K562 (cell line): ENCODE measurements around the gene ACAT2. TPM values are rescaled to one million over a fixed set of nuclear protein-coding genes. Genes with fewer than 3 reads are reported as not detected.

ENCODE experiments used
- CCNT2 ChIP-seq: IDR thresholded peaks from 2 replicates; pipeline ENCODE4 v1.6.1; 2011; ENCODE audit warnings: borderline replicate concordance, low read depth, mild to moderate bottlenecking, moderate library complexity, mixed read lengths, low read length; ENCODE audit not compliant: insufficient read length; ENCODE audit errors: extremely low read depth
- CHCHD3 ChIP-seq: fragments of 250-450 bp; sonication (Bioruptor Pico); IDR thresholded peaks from 2 replicates; pipeline ENCODE4 v2.1.2; 2022; ENCODE audit warnings: mild to moderate bottlenecking
- MYBL2 ChIP-seq, 2 experiments: fragments of 450-650 bp in 1 of 2; sonication (generic) in 1 of 2; formaldehyde crosslinking in 1 of 2; IDR thresholded peaks; 2 replicates each; pipeline versions ENCODE4 v1.6.1 to v1.8.1; 2017 to 2022; ENCODE audit warnings: borderline replicate concordance in 1 of 2, inconsistent platforms in 1 of 2, low read depth in 1 of 2, mild to moderate bottlenecking in 1 of 2, missing genetic modification reagents in 1 of 2, moderate library complexity in 1 of 2
- SMARCA5 ChIP-seq: fragments of 450-650 bp; IDR thresholded peaks from 2 replicates; pipeline ENCODE4 v1.6.1; 2016
- polyA plus RNA-seq, 8 experiments: library from polyadenylated mRNA; depleted of rRNA in 4 of 8; stranded (reverse) in 5 of 8; unstranded in 3 of 8; fragments of >200 nt; fragmentation: Nextera tagmentation in 2 of 8; fragmentation: Illumina TruSeq in 1 of 8; extraction: Ambion mirVana in 2 of 8; extraction: Trizol in 1 of 8; gene quantifications; 2 replicates each; pipeline versions ENCODE4 v1.2.1 to v1.2.3, GENCODE V29; 2011 to 2014; ENCODE audit warnings: inconsistent platforms in 1 of 8, missing spikeins in 1 of 8
- total RNA-seq, 7 experiments: library from RNA; depleted of rRNA in 6 of 7; stranded (reverse); fragments of >200 nt in 6 of 7; fragmentation: Illumina TruSeq in 2 of 7; extraction: Trizol in 2 of 7; gene quantifications; 2 replicates each; pipeline versions ENCODE4 v1.2.1 to v1.2.3, GENCODE V29; 2011 to 2021; ENCODE audit warnings: low replicate concordance in 1 of 7
- TF ChIP-seq, protein P1 (sequence below), 2 experiments: fragments of 450-650 bp in 1 of 2; sonication (generic) in 1 of 2; formaldehyde crosslinking in 1 of 2; IDR thresholded peaks; 2 replicates each; pipeline versions ENCODE4 v1.7.1 to v1.9.0; 2016 to 2022; ENCODE audit warnings: inconsistent platforms in 1 of 2, mild to moderate bottlenecking in 1 of 2, missing genetic modification reagents in 1 of 2
- TF ChIP-seq, protein P2 (sequence below): fragments of 450-650 bp; IDR thresholded peaks from 2 replicates; pipeline ENCODE4 v1.6.1; 2016
- TF ChIP-seq, protein P3 (sequence below): fragments of 250-450 bp; sonication (Bioruptor Pico); IDR thresholded peaks from 2 replicates; pipeline ENCODE4 v1.8.0; 2021; ENCODE audit warnings: borderline replicate concordance, mild to moderate bottlenecking, moderate library complexity; ENCODE audit not compliant: poor library complexity, severe bottlenecking
- TF ChIP-seq, protein P4 (sequence below): fragments of 450-650 bp; formaldehyde crosslinking; IDR thresholded peaks from 2 replicates; pipeline ENCODE4 v1.4.0; 2020; ENCODE audit warnings: mild to moderate bottlenecking, moderate library complexity
- TF ChIP-seq, protein P5 (sequence below): fragments of 450-650 bp; IDR thresholded peaks from 2 replicates; pipeline ENCODE4 v1.7.1; 2018; ENCODE audit warnings: mild to moderate bottlenecking, low read depth; ENCODE audit not compliant: partially characterized antibody

ACAT2 gene
- total and polyA plus RNA-seq, 9 of the 15 experiments (the other 6 are each of a cell fraction or from before 2014, with no cell fraction given), result 63.0 to 309 (median 144) TPM

DNA sequence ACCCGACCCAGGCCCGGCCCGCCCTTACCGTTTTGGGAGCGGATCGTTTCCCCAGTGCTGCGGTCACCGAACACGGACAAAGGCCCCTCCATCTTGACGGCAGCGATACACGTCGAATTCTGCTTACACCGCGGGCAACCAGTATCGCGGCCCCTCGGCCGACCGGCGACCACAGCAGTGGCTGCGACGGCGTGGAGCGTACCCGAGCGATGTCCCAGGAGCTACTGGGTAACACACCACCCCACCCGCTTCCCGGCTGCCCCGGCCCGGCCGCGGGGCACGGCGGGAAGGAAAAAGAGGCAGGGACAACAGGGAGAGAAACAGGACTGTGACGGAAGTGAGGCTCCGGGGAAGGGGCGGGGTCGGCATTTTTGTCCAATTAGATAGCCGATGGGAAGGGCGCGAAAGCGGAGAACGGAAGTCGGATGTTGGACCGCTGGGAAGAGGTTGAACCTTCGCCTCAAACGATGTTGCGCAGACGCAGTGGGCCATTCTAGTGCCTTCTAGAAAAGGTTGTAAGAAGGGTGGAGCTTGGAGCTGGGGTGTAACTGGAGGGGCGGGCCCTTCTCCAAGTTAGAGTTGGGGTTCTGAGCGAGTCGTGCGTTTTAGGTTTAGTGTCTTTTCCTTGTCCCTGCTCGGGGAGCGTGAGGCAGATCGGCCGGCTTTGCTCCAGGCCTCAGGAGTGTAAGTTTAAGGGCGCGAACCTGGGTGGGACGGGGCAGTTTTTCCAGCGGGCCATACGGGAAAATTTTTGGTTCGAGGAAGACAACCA is 27.7 kb downstream of the ACAT2 start, which contains the start of gene TCP1 (continued):
- TF ChIP-seq, protein P1, sequence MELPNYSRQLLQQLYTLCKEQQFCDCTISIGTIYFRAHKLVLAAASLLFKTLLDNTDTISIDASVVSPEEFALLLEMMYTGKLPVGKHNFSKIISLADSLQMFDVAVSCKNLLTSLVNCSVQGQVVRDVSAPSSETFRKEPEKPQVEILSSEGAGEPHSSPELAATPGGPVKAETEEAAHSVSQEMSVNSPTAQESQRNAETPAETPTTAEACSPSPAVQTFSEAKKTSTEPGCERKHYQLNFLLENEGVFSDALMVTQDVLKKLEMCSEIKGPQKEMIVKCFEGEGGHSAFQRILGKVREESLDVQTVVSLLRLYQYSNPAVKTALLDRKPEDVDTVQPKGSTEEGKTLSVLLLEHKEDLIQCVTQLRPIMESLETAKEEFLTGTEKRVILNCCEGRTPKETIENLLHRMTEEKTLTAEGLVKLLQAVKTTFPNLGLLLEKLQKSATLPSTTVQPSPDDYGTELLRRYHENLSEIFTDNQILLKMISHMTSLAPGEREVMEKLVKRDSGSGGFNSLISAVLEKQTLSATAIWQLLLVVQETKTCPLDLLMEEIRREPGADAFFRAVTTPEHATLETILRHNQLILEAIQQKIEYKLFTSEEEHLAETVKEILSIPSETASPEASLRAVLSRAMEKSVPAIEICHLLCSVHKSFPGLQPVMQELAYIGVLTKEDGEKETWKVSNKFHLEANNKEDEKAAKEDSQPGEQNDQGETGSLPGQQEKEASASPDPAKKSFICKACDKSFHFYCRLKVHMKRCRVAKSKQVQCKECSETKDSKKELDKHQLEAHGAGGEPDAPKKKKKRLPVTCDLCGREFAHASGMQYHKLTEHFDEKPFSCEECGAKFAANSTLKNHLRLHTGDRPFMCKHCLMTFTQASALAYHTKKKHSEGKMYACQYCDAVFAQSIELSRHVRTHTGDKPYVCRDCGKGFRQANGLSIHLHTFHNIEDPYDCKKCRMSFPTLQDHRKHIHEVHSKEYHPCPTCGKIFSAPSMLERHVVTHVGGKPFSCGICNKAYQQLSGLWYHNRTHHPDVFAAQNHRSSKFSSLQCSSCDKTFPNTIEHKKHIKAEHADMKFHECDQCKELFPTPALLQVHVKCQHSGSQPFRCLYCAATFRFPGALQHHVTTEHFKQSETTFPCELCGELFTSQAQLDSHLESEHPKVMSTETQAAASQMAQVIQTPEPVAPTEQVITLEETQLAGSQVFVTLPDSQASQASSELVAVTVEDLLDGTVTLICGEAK (IDR thresholded peaks at IDR 0.05), result peak; percentile 96
- TF ChIP-seq, protein P1 (CRISPR knock-in tag; IDR thresholded peaks at IDR 0.05), result no peak
- TF ChIP-seq, protein P2, sequence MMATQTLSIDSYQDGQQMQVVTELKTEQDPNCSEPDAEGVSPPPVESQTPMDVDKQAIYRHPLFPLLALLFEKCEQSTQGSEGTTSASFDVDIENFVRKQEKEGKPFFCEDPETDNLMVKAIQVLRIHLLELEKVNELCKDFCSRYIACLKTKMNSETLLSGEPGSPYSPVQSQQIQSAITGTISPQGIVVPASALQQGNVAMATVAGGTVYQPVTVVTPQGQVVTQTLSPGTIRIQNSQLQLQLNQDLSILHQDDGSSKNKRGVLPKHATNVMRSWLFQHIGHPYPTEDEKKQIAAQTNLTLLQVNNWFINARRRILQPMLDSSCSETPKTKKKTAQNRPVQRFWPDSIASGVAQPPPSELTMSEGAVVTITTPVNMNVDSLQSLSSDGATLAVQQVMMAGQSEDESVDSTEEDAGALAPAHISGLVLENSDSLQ, result no peak
- TF ChIP-seq MYBL2 (IDR thresholded peaks at IDR 0.05; ENCODE audit: low read depth) (no peak; the same call in 1 of the 2 replicates), MYBL2 (CRISPR knock-in tag; IDR thresholded peaks at IDR 0.05; ENCODE audit: borderline replicate concordance) (no peak), SMARCA5 (0 out of 2 replicates have a peak, but pooled peaks have one; percentile 25), CHCHD3 (peak; percentile 85), CCNT2 (peak; percentile 56)
- TF ChIP-seq, protein P3, sequence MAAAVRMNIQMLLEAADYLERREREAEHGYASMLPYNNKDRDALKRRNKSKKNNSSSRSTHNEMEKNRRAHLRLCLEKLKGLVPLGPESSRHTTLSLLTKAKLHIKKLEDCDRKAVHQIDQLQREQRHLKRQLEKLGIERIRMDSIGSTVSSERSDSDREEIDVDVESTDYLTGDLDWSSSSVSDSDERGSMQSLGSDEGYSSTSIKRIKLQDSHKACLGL, result no peak
- TF ChIP-seq, protein P4, sequence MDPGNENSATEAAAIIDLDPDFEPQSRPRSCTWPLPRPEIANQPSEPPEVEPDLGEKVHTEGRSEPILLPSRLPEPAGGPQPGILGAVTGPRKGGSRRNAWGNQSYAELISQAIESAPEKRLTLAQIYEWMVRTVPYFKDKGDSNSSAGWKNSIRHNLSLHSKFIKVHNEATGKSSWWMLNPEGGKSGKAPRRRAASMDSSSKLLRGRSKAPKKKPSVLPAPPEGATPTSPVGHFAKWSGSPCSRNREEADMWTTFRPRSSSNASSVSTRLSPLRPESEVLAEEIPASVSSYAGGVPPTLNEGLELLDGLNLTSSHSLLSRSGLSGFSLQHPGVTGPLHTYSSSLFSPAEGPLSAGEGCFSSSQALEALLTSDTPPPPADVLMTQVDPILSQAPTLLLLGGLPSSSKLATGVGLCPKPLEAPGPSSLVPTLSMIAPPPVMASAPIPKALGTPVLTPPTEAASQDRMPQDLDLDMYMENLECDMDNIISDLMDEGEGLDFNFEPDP (CRISPR knock-in tag), result no peak
- TF ChIP-seq, protein P5, sequence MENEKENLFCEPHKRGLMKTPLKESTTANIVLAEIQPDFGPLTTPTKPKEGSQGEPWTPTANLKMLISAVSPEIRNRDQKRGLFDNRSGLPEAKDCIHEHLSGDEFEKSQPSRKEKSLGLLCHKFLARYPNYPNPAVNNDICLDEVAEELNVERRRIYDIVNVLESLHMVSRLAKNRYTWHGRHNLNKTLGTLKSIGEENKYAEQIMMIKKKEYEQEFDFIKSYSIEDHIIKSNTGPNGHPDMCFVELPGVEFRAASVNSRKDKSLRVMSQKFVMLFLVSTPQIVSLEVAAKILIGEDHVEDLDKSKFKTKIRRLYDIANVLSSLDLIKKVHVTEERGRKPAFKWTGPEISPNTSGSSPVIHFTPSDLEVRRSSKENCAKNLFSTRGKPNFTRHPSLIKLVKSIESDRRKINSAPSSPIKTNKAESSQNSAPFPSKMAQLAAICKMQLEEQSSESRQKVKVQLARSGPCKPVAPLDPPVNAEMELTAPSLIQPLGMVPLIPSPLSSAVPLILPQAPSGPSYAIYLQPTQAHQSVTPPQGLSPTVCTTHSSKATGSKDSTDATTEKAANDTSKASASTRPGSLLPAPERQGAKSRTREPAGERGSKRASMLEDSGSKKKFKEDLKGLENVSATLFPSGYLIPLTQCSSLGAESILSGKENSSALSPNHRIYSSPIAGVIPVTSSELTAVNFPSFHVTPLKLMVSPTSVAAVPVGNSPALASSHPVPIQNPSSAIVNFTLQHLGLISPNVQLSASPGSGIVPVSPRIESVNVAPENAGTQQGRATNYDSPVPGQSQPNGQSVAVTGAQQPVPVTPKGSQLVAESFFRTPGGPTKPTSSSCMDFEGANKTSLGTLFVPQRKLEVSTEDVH, result peak; percentile 97
